Activated CD8-positive, alpha-beta memory T cell treated with anti-CD3 and anti-CD28 coated beads for 4 hours (primary cell): Measurements from ENCODE around the gene MYO1G.

Experiments used
- DNase-seq, 2 donors: peaks; one replicate each; pipeline ENCODE4 v3.0.0-alpha.2; 2020; ENCODE audit warnings: low read depth in 2 of 2

The MYO1G gene

GRCh38 chr7:44967571-44968446, 11.0 kb downstream of the MYO1G start:
- no peak for DNase-seq

GRCh38 chr7:44966731-44967538, 11.9 kb downstream of the MYO1G start:
- DNase-seq = no peak

GRCh38 chr7:44965937-44966730, 12.7 kb downstream of the MYO1G start:
- DNase-seq = no peak

GRCh38 chr7:44965441-44965903, 13.3 kb downstream of the MYO1G start:
- DNase-seq = no peak

GRCh38 chr7:44964831-44965440, 13.9 kb downstream of the MYO1G start:
- no peak for DNase-seq

GRCh38 chr7:44964384-44964830, 14.4 kb downstream of the MYO1G start:
- DNase-seq = no peak

- DNase-seq = no peak
Measured at GRCh38 chr7:44963364-44964290, 15.2 kb downstream of the MYO1G start.

- DNase-seq = no peak
Measured at GRCh38 chr7:44962483-44963251, 16.1 kb downstream of the MYO1G start.

- DNase-seq = no peak
Measured at GRCh38 chr7:44961844-44962482, 16.9 kb downstream of the MYO1G start.

GRCh38 chr7:44960011-44960580, 18.7 kb downstream of the MYO1G start:
- no peak for DNase-seq

- DNase-seq = no peak
Measured at GRCh38 chr7:44959433-44959951, 19.3 kb downstream of the MYO1G start.

GRCh38 chr7:44958645-44959344, 20.0 kb downstream of the MYO1G start:
- DNase-seq = no peak

- no peak for DNase-seq
Measured at GRCh38 chr7:44956157-44956766, 22.6 kb downstream of the MYO1G start.

- DNase-seq = no peak
Measured at GRCh38 chr7:44955733-44956132, 23.1 kb downstream of the MYO1G start.

- no peak for DNase-seq
Measured at GRCh38 chr7:44953156-44953555, 25.7 kb downstream of the MYO1G start.

GRCh38 chr7:44949303-44949702, 29.5 kb downstream of the MYO1G start:
- no peak for DNase-seq

GRCh38 chr7:44945479-44945878, 33.3 kb downstream of the MYO1G start:
- DNase-seq = no peak
